ENCODE results near the gene PTPRG. TPM values are rescaled to one million over a fixed set of nuclear protein-coding genes. Genes with fewer than 3 reads are reported as not detected.

The PTPRG gene
- total RNA-seq, 1 donor from 2014 or later: 78.2 TPM

Small RNA genes lying within 50 kb of the gene (small RNA-seq; reads per million reads assigned to genes)
- gene RF00019 (ENCODE audit: low replicate concordance): not detected
- not detected for gene RNU2-10P (ENCODE audit: low replicate concordance)

Measured in tongue (tissue), 2 donors.